Upper lobe of left lung (tissue), 4 donors: Measurements from ENCODE around the gene KAZN.

Experiments used
- POLR2A ChIP-seq, 4 donors: fragments of 450-650 bp; IDR thresholded peaks; one replicate each; pipeline ENCODE4 v1.5.1; 2016 to 2017; ENCODE audit warnings: antibody characterized with exemption in 4 of 4, mild to moderate bottlenecking in 2 of 4
- POLR2AphosphoS5 ChIP-seq, 2 donors: sonication (generic); formaldehyde crosslinking; IDR thresholded peaks; one replicate each; pipeline ENCODE4 v1.5.1; 2017; ENCODE audit warnings: antibody characterized with exemption in 2 of 2
- TF ChIP-seq, protein P1 (sequence below), 6 experiments: fragments of 450-650 bp in 4 of 6; fragments of 200-600 bp in 2 of 6; sonication (generic) in 2 of 6; IDR thresholded peaks; one replicate each; pipeline ENCODE4 v1.5.1; 2016 to 2019; ENCODE audit warnings: antibody characterized with exemption in 6 of 6

DNA sequence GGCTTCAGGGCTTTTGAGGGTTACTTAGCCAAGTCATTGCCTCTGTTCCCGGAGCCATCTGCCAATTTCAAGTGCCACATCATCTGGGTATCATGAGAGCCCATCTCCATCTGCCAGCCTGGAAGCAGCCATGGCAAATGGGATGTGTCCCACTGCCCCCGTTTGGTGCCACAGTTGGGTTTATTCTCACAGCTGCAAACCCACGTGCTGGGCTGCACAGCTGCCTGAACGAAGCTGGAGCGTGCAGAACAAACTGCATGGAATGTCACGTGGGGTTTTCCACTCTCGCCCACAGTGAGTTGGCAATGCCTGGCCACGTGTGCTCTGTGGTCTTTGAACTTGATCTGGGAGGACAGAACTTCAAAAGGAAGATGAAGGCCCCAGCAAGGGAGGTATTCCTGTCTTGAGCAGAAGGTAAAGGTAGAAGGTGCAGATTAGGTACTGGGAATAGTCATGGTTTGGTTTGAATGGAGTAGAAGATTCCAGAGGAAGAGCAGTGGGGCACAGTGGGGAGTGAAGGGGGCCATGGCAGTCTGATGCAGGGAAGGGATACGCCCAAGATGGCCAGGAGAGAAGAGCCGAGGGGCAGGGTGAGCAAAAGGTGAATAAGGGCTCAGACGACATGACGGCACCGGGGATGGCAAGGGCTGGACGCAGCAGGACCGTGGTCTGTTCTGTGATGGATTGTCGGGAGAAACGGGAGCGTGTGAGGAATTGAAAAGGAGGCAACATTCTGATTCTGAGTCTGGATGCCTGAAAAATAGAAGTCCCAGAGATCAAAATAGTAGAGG, 222.0 kb downstream of the KAZN start:
- TF ChIP-seq POLR2AphosphoS5 (IDR thresholded peaks at IDR 0.05) (no peak), POLR2A (IDR thresholded peaks at IDR 0.05) (no peak)
- TF ChIP-seq, protein P1, sequence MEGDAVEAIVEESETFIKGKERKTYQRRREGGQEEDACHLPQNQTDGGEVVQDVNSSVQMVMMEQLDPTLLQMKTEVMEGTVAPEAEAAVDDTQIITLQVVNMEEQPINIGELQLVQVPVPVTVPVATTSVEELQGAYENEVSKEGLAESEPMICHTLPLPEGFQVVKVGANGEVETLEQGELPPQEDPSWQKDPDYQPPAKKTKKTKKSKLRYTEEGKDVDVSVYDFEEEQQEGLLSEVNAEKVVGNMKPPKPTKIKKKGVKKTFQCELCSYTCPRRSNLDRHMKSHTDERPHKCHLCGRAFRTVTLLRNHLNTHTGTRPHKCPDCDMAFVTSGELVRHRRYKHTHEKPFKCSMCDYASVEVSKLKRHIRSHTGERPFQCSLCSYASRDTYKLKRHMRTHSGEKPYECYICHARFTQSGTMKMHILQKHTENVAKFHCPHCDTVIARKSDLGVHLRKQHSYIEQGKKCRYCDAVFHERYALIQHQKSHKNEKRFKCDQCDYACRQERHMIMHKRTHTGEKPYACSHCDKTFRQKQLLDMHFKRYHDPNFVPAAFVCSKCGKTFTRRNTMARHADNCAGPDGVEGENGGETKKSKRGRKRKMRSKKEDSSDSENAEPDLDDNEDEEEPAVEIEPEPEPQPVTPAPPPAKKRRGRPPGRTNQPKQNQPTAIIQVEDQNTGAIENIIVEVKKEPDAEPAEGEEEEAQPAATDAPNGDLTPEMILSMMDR (IDR thresholded peaks at IDR 0.05), result no peak
